Neutrophil (primary cell): ENCODE data around the gene GOLPH3.

Source experiments
- H3K27ac ChIP-seq: fragments of 200-600 bp; sonication (generic); 2 replicates; pipeline ENCODE4 v1.5.1; 2016; ENCODE audit warnings: mild to moderate bottlenecking, moderate library complexity
- H3K27me3 ChIP-seq: fragments of 200-600 bp; sonication (generic); 2 replicates; pipeline ENCODE4 v1.6.0; 2016; ENCODE audit warnings: mild to moderate bottlenecking
- H3K36me3 ChIP-seq: fragments of 200-600 bp; sonication (generic); 2 replicates; pipeline ENCODE4 v1.5.1; 2017
- H3K4me1 ChIP-seq, 2 experiments: fragments of 200-600 bp in 1 of 2; sonication (generic) in 1 of 2; 1 replicate in 1 of 2; 2 replicates in 1 of 2; pipeline versions ENCODE4 v1.5.1 to v1.6.1; 2013 to 2016; ENCODE audit warnings: low read depth in 1 of 2, low read length in 1 of 2, mild to moderate bottlenecking in 1 of 2, moderate library complexity in 1 of 2; ENCODE audit not compliant: control insufficient read depth in 1 of 2, insufficient read depth in 1 of 2
- H3K4me3 ChIP-seq, 2 experiments: fragments of 200-600 bp in 1 of 2; sonication (generic) in 1 of 2; 1 replicate in 1 of 2; 2 replicates in 1 of 2; pipeline ENCODE4 v1.5.1; 2013 to 2016; ENCODE audit warnings: low read depth in 1 of 2, low read length in 1 of 2, mild to moderate bottlenecking in 1 of 2, moderate library complexity in 1 of 2
- H3K9me3 ChIP-seq: fragments of 200-600 bp; sonication (generic); 2 replicates; pipeline ENCODE4 v1.5.1; 2016
- CTCF ChIP-seq: fragments of 200-600 bp; sonication (generic); IDR thresholded peaks from 2 replicates; pipeline ENCODE4 v1.5.1; 2016; ENCODE audit warnings: antibody characterized with exemption

The GOLPH3 gene

GRCh38 chr5:32197032-32197431, 22.9 kb upstream of the GOLPH3 start:
- Histone ChIP-seq H3K36me3 (no peaks in the 10 kb centered on the region), H3K4me3 (no peak overlapping the region), H3K4me1 (peaks cover 10 to 13% of the 10 kb centered on the region in 2 experiments), H3K27ac (no peak overlapping the region), H3K27me3 (peaks cover 32% of the 10 kb centered on the region), H3K9me3 (no peaks in the 10 kb centered on the region)
- TF ChIP-seq CTCF = no peak

DNA sequence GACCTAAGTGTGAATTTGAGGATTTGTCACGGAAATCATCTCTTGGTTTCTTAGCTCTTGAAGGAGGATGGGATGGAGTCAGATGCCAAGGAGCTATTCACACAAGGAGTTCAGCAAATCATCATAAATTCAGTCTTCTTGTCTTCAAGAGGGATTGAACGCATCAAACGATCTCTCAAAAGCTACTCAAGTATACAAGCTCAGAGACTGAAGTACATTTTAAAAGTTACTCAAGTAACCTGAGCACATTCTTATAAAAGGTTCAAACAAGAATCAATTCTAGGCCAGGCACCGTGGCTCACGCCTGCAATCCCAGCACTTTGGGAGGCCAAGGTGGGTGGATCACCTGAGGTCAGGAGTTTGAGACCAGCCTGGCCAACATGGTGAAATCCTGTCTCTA, 21.1 kb upstream of the GOLPH3 start:
- no peak overlapping the region for H3K27ac ChIP-seq
- H3K4me1 ChIP-seq = peaks cover 5 to 9% of the 10 kb centered on the region in 2 experiments
- H3K4me3 ChIP-seq = no peak overlapping the region
- no peaks in the 10 kb centered on the region for H3K9me3 ChIP-seq
- H3K27me3 ChIP-seq = peaks cover 18% of the 10 kb centered on the region
- TF ChIP-seq CTCF = no peak
- H3K36me3 ChIP-seq = no peaks in the 10 kb centered on the region

GRCh38 chr5:32193591-32193990, 19.5 kb upstream of the GOLPH3 start:
- TF ChIP-seq CTCF = no peak
- Histone ChIP-seq H3K27ac (no peak overlapping the region), H3K27me3 (peaks cover 18% of the 10 kb centered on the region), H3K9me3 (no peaks in the 10 kb centered on the region), H3K4me3 (no peak overlapping the region), H3K4me1 (peaks cover 5 to 9% of the 10 kb centered on the region in 2 experiments), H3K36me3 (no peaks in the 10 kb centered on the region)

DNA sequence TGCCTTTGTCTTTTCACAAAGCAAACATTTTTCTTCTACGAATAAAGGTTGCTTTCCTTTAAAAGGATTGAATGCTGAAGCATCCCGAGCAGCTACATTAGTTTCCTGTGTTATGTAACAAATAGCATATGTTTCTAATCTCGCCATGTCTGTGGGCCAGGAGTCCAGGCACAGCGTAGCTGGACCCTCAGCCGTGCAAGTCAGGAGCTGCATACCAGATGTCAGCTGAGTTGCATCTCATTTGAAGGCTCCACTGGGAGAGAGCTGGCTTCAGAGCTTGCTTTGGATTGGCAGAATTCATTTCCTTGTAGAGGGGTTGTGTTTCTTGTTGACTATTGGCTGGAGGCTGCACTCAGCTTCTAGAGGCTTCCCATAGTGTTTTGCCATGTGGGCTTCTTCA, 16.0 kb upstream of the GOLPH3 start:
- no peak for TF ChIP-seq CTCF
- Histone ChIP-seq H3K4me1 (peaks cover 5 to 9% of the 10 kb centered on the region in 2 experiments), H3K36me3 (no peaks in the 10 kb centered on the region), H3K27ac (no peak overlapping the region), H3K9me3 (no peaks in the 10 kb centered on the region), H3K27me3 (peaks cover 12% of the 10 kb centered on the region), H3K4me3 (no peak overlapping the region)

- no peaks in the 10 kb centered on the region for H3K9me3 ChIP-seq
- H3K27ac ChIP-seq = no peak overlapping the region
- no peaks in the 10 kb centered on the region for H3K36me3 ChIP-seq
- no peaks in the 10 kb centered on the region for H3K27me3 ChIP-seq
- no peak for TF ChIP-seq CTCF
- H3K4me1 ChIP-seq = no peaks in the 10 kb centered on the region
- H3K4me3 ChIP-seq = no peak overlapping the region
Measured at GRCh38 chr5:32187675-32188074, 13.6 kb upstream of the GOLPH3 start.
